Measurements from ENCODE around the gene SORBS2.
"Not testable (repeated sequence)": the region's sequence is repeated elsewhere in the genome, so short reads cannot be mapped to it uniquely, and the experiment has no call there.

The SORBS2 gene

GRCh38 chr4:185559251-185559914 lies 252.6 kb downstream of the SORBS2 start:
- in situ Hi-C loops (cut with MboI; ENCODE audit: low pct_unique_long_range_greater_than_20kb, low sequenced_read_pairs); DNase-seq: not testable (repeated sequence)

DNA sequence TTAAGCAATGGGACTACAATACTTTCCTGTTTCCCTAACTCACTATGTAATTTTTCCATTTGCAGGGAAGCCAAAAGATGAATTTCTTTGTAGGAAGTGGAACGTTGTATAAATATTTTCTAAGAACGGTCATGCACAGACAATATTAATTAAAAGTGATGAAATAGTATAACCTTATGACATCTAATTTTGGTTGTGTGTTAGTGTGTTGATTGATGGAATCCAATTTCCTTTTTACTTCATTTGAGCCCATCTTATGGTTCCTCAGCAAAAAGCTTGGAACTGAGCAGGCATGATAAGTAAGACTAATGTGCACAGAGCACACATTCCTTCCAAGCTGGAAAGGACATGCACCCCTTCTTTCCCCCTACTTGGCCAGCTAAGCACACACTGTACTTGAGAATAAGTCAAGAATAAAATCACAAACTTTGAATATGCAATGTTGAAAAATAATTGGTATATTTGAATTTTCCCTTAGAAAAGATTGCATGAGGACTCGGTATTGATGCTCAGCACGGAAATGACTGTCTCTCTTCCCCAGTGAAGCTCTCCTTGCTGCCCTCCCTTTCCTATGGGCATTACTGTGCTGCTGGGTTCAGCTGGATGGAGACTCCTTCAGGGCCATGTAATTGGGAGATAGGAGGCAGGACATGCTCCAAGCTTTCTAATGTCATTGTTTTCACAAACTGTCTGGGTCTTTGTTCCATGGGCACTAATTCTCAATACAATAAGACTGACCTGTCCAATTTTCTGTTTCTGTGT lies 257.4 kb downstream of the SORBS2 start:
- in situ Hi-C loops (cut with MboI; ENCODE audit: low pct_unique_long_range_greater_than_20kb, low sequenced_read_pairs), result no loop called here

GRCh38 chr4:185552254-185552653 lies 259.7 kb downstream of the SORBS2 start:
- no peak for DNase-seq
- in situ Hi-C loops (cut with MboI; ENCODE audit: low pct_unique_long_range_greater_than_20kb, low sequenced_read_pairs), result no loop called here

More for the DNA sequence above, 257.4 kb downstream of the SORBS2 start:
- no peak for DNase-seq

DNA sequence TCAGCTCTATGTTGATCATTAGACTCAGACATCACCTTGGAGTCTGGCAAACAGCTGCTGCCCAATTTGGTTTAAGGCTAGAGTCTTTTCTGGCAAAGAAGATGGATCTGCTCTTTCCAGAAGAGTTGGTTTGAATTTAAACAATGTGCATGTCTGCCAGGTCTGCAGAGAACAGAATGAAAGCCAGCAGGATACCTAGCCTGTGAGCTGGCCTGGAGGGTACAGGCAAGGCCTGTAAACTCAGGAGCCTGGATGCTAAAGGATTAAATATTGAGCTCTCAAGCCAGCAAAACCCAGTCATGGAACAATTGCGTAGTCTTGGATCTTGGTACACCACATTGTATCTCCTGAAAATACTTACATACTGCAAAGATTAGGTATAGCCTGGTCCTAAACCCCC lies 261.1 kb downstream of the SORBS2 start:
- DNase-seq, result no peak
- in situ Hi-C loops (cut with MboI; ENCODE audit: low pct_unique_long_range_greater_than_20kb, low sequenced_read_pairs), result no loop called here

- in situ Hi-C loops (cut with MboI; ENCODE audit: low pct_unique_long_range_greater_than_20kb, low sequenced_read_pairs), result no loop called here
- DNase-seq, result no peak
These were observed 262.8 kb downstream of the SORBS2 start for GRCh38 chr4:185549095-185549639.

- in situ Hi-C loops (cut with MboI; ENCODE audit: low pct_unique_long_range_greater_than_20kb, low sequenced_read_pairs), result no loop called here
- DNase-seq, result no peak
These were observed 263.4 kb downstream of the SORBS2 start for GRCh38 chr4:185548587-185548986.

GRCh38 chr4:185546335-185546734 lies 265.7 kb downstream of the SORBS2 start:
- in situ Hi-C loops (cut with MboI; ENCODE audit: low pct_unique_long_range_greater_than_20kb, low sequenced_read_pairs), result no loop called here
- DNase-seq, result no peak

DNA sequence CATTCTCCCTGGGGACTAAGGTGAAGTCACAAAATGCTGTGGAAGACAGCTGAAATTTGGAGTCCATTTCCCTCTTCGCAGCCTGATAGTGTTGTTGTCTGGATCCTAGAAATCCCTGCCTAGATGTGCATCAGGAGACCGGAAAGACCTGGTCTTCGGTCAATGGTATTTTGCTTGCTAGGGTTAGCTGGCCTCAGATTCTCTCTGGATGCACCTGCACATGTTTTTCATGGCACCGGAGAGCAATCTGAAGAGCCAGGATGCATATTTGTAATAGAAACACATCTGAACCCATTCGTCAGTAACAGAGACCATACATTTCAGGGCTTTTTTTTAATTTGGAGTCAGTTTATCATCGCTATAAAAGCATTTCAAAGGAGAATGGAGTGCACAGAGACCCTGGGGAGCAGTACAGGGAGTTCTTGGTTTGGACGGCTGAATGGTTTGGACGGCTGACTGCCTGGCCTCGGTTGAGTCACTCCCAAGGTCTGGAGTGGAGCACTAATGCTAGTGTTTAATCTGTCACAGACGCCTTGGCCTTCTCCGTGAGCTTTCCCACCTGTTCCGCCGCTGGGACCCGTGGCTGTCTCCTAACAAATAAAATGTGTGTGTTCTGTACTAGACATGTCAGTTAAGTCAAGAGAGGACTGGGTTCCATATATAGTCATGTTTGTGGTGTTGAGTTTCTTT lies 269.2 kb downstream of the SORBS2 start:
- DNase-seq, result no peak

DNA sequence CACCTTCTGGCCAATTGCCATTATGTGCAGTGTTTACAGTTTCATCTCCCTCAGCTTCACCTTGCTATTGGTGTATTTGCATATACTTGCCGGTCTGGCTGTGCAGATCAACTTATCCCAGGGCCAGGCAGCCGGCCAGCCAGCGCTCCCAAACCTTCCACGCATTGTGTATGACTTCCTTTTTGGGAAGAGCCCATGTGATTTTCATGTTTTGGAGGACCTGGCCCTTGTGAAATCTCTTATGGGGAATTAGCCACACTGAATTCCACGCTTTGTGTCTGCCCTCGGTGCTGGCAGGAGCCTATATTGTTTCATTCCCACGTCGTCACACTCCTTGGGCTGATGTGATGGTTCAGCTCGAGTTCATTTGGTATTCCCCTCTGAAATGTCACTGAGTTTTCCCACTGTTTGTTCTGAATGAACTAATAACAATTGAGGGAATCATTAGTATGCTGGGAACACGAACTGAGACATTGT lies 270.7 kb downstream of the SORBS2 start:
- no peak for DNase-seq
- in situ Hi-C loops (cut with MboI; ENCODE audit: low pct_unique_long_range_greater_than_20kb, low sequenced_read_pairs), result no loop called here

More for the DNA sequence above, 269.2 kb downstream of the SORBS2 start:
- in situ Hi-C loops (cut with MboI; ENCODE audit: low pct_unique_long_range_greater_than_20kb, low sequenced_read_pairs), result no loop called here

DNA sequence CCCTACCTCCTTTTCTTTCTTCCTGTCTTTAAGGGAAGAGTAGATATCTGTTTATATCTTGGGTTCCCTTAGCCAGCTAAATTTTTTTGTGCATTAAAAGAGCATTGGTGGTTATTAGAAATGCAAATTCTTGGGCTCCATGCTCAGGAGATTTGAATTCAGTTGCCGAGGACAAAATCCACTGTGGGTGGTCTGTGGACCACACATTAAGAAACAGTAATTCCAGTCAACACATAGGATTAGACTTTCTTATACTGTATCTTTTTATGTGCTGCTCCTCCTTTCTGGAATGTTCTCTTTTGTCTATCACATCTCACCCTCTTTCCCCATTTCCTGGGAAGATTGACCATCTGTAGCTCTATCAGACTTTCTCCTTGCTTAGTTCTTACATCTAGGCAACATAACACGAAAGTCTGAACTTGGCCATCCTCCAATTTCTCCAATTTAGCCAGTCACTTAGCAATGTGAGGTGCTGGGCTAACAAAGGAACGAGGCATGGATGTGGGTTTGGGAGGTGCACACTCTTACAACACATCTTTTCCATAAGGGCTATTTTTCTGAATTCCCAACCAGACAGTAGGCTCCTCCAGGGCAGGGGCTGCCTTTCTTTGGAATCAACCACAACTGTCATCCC lies 271.4 kb downstream of the SORBS2 start:
- in situ Hi-C loops (cut with MboI; ENCODE audit: low pct_unique_long_range_greater_than_20kb, low sequenced_read_pairs), result no loop called here

DNA sequence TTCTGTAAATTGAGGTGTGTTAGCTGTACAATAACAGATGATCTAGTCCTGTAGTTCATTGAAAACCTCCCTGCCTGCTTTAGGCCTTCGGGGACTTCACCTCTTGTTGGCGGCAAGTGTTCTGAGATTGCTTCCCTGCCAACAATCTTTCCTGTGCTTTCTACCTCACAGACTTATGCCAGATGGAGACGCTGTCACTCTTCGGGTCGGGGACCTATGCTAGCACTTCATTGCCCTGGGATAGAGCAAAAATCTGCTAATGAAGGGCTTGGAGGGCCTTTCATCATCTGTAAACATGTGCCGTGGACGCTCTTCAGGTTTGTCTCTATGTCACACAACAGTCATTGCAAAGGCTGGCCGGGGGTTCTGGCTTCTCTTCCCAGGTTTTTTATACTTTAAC lies 272.0 kb downstream of the SORBS2 start:
- in situ Hi-C loops (cut with MboI; ENCODE audit: low pct_unique_long_range_greater_than_20kb, low sequenced_read_pairs), result no loop called here
- no peak for DNase-seq

More for the DNA sequence above, 271.4 kb downstream of the SORBS2 start:
- no peak for DNase-seq

GRCh38 chr4:185538806-185539205 lies 273.2 kb downstream of the SORBS2 start:
- in situ Hi-C loops (cut with MboI; ENCODE audit: low pct_unique_long_range_greater_than_20kb, low sequenced_read_pairs), result no loop called here
- no peak for DNase-seq

DNA sequence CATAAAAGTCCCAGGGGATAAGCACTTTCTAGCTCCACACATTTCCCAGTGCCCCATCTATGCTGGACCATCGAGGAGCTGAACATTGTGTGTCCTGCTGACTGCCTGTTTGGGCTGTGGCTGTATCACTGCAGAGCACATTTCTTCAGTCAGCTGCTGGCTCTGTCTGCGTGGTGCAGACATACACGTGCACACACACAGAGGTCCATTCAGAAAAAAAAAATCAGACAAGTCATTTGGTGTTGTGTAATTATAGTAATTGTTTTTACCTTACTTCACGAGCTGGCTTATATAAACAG lies 275.6 kb downstream of the SORBS2 start:
- no peak for DNase-seq
- in situ Hi-C loops (cut with MboI; ENCODE audit: low pct_unique_long_range_greater_than_20kb, low sequenced_read_pairs), result no loop called here

- in situ Hi-C loops (cut with MboI; ENCODE audit: low pct_unique_long_range_greater_than_20kb, low sequenced_read_pairs), result no loop called here
- DNase-seq, result no peak
These were observed 276.2 kb downstream of the SORBS2 start for GRCh38 chr4:185535612-185536410.

All from KBM-7 (cell line).